Measurements from ENCODE around the gene HSPA1L. TPM values are rescaled to one million over a fixed set of nuclear protein-coding genes. Genes with fewer than 3 reads are reported as not detected.
"Not testable (repeated sequence)": the region's sequence is repeated elsewhere in the genome, so short reads cannot be mapped to it uniquely, and the experiment has no call there.

Gene HSPA1L
- total and polyA plus RNA-seq, 7 experiments from 2014 or later = 2.3 to 5.5 (median 3.7) TPM

DNA sequence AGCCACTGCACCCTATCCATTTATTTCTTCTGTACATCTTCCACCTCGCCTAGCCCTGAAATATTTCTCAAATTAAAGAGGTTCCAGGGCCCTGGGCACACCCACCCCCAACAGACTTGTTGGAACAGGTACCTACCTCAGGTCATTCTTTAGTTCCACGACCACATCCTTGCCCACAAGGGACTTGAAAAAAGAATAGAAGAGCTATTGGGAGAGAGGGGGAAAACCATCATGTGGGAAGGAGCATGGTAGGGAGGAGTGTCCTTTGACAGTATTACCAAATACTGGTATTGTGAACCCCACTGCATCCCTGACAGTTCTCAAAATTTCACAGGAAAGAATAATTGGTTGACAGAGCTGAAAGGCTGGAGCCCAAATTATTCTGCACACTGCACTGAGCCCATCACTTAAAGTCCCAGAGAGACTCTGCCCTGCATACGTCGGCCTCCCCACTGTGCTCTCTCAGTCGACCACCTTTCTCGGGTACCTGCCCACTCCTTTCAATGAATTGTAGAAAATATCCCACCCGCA, 9.1 kb downstream of the HSPA1L start:
- CTCF ChIA-PET = interaction anchor here (1.5 to 2.0 kb wide), 5 partner anchors 8 to 76 kb away, joined by 4 to 11 read pairs (median 6); partner anchors contain the start of genes DDAH2 and VARS1
- ATAC-seq = no peak
- no peak for DNase-seq
- no peaks in the 10 kb centered on the region for H3K27me3 ChIP-seq (ENCODE audit: control insufficient read depth in 2 of 2, insufficient read depth in 2 of 2, low read length in 2 of 2)
- no peaks in the 10 kb centered on the region for H3K9me3 Mint-ChIP-seq
- no peaks in the 10 kb centered on the region for H3K9me3 ChIP-seq (ENCODE audit: control insufficient read depth in 2 of 3, low read length in 3 of 3)
- H3K4me1 ChIP-seq (ENCODE audit: control insufficient read depth in 2 of 2, insufficient read depth in 2 of 2, low read length in 2 of 2) = peaks cover 9 to 14% of the 10 kb centered on the region in 2 donors
- H3K27ac Mint-ChIP-seq = peak overlapping the region; percentile 88 to 97 (median 93)
- intact Hi-C loops (cut with micrococcal nuclease) = loop anchor here (1.0 kb wide), 3 partner anchors 9 to 67 kb away; partner anchors contain the start of gene VARS1 (in 1 of the 2)
- peaks cover 0 to 11% (median 0%) of the 10 kb centered on the region in 3 experiments for H3K36me3 ChIP-seq (ENCODE audit: control insufficient read depth in 2 of 3, insufficient read depth in 3 of 3, low read length in 3 of 3)
- H3K27ac ChIP-seq (ENCODE audit: low read depth, low read length) = peak overlapping the region; percentile 89
- POLR2A ChIA-PET = interaction anchor here (0.6 to 3.4 kb wide), 20 partner anchors 8 to 1471 kb away, joined by 3 to 30 read pairs (median 8); partner anchors contain the start of genes ABHD16A, B3GALT4, BAG6 and C6orf47
- no peaks in the 10 kb centered on the region for H3K27me3 Mint-ChIP-seq
- peak overlapping the region; percentile 92 for H3K4me3 ChIP-seq (ENCODE audit: low read length)
- peaks cover 16 to 47% (median 27%) of the 10 kb centered on the region in 7 donors for H3K4me1 Mint-ChIP-seq
- H3K36me3 Mint-ChIP-seq = peaks cover under 1 to 22% (median 9%) of the 10 kb centered on the region in 5 donors
- H3K4me3 Mint-ChIP-seq = peak overlapping the region; percentile 86 to 95 (median 92)

GRCh38 chr6:31801031-31801927, 13.8 kb downstream of the HSPA1L start:
- peaks cover 13 to 51% (median 39%) of the 10 kb centered on the region in 7 donors for H3K4me1 Mint-ChIP-seq
- intact Hi-C loops (cut with micrococcal nuclease); ATAC-seq: not testable (repeated sequence)

DNA sequence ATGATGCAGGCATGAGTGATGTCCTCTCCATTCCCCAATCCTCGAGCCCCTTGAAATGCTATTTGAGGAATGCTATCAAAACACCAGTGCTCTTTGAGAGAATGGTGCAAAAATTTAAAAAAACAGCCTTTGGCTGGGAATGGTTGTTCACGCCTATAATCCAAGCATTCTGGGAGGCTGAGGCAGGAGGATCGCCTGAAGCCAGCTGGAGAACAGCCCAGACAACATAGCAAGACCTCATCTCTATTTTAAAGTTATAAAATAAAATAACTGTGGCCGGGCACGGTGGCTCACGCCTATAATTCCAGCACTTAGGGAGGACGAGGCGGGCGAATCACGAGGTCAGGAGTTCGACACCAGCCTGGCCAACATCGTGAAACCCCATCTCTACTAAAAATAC, 15.3 kb downstream of the HSPA1L start:
- DNase-seq (no peak), ATAC-seq (no peak)
- H3K36me3 Mint-ChIP-seq = peaks cover 0 to 19% (median 4%) of the 10 kb centered on the region in 5 donors
- H3K27ac ChIP-seq (ENCODE audit: low read depth, low read length) = no peak overlapping the region
- no peak overlapping the region for H3K4me3 ChIP-seq (ENCODE audit: low read length)
- CTCF ChIA-PET = interaction anchor here (0.5 to 0.6 kb wide), 3 partner anchors 46 to 1104 kb away, joined by 3 to 4 read pairs (median 3); no protein-coding TSS in a partner anchor
- H3K27ac Mint-ChIP-seq = peak overlapping the region in 2 of 9 donors; percentile 3 to 80
- no peaks in the 10 kb centered on the region for H3K27me3 ChIP-seq (ENCODE audit: control insufficient read depth in 2 of 2, insufficient read depth in 2 of 2, low read length in 2 of 2)
- no peaks in the 10 kb centered on the region for H3K27me3 Mint-ChIP-seq
- peaks cover 24 to 29% of the 10 kb centered on the region in 2 donors for H3K4me1 ChIP-seq (ENCODE audit: control insufficient read depth in 2 of 2, insufficient read depth in 2 of 2, low read length in 2 of 2)
- no peaks in the 10 kb centered on the region for H3K36me3 ChIP-seq (ENCODE audit: control insufficient read depth in 2 of 3, insufficient read depth in 3 of 3, low read length in 3 of 3)
- H3K4me3 Mint-ChIP-seq = no peak overlapping the region
- H3K4me1 Mint-ChIP-seq = peaks cover 6 to 45% (median 34%) of the 10 kb centered on the region in 7 donors
- H3K9me3 ChIP-seq (ENCODE audit: control insufficient read depth in 2 of 3, low read length in 3 of 3) = no peaks in the 10 kb centered on the region
- H3K9me3 Mint-ChIP-seq = no peaks in the 10 kb centered on the region
- intact Hi-C loops (cut with micrococcal nuclease) = loop anchor here (5.0 kb wide), 3 partner anchors 33 to 132 kb away; partner anchors contain the start of genes CSNK2B (in 1 of the 2), EHMT2 (in 1 of the 2) and LY6G5B (in 1 of the 2)
- POLR2A ChIA-PET = interaction anchor here (0.7 to 1.5 kb wide), 3 partner anchors 24 to 1172 kb away, joined by 3 to 8 read pairs (median 3); no protein-coding TSS in a partner anchor

More at GRCh38 chr6:31801031-31801927, 13.8 kb downstream of the HSPA1L start:
- CTCF ChIA-PET = interaction anchor here (1.0 kb wide), 1 partner anchor 23 kb away, joined by 3 read pairs; no protein-coding TSS in a partner anchor
- not testable (repeated sequence) for H3K27me3 ChIP-seq (ENCODE audit: control insufficient read depth in 2 of 2, insufficient read depth in 2 of 2, low read length in 2 of 2); H3K36me3 ChIP-seq (ENCODE audit: control insufficient read depth in 2 of 3, insufficient read depth in 3 of 3, low read length in 3 of 3); H3K27ac Mint-ChIP-seq; H3K9me3 ChIP-seq (ENCODE audit: control insufficient read depth in 2 of 3, low read length in 3 of 3); H3K27me3 Mint-ChIP-seq; H3K4me3 ChIP-seq (ENCODE audit: low read length); DNase-seq; H3K9me3 Mint-ChIP-seq; H3K27ac ChIP-seq (ENCODE audit: low read depth, low read length); H3K4me3 Mint-ChIP-seq
- peaks cover 0 to 18% (median 4%) of the 10 kb centered on the region in 5 donors for H3K36me3 Mint-ChIP-seq
- peaks cover 28 to 30% of the 10 kb centered on the region in 2 donors for H3K4me1 ChIP-seq (ENCODE audit: control insufficient read depth in 2 of 2, insufficient read depth in 2 of 2, low read length in 2 of 2)
- POLR2A ChIA-PET = interaction anchor here (0.8 kb wide), 1 partner anchor 64 kb away, joined by 4 read pairs; no protein-coding TSS in a partner anchor

- POLR2A ChIA-PET = interaction anchor here (0.6 to 2.5 kb wide), 9 partner anchors 10 to 256 kb away, joined by 3 to 24 read pairs (median 3); partner anchors contain the start of genes HSPA1A, HSPA1B, LSM2 and MSH5
Measured at GRCh38 chr6:31797588-31797987, 17.5 kb downstream of the HSPA1L start.

DNA sequence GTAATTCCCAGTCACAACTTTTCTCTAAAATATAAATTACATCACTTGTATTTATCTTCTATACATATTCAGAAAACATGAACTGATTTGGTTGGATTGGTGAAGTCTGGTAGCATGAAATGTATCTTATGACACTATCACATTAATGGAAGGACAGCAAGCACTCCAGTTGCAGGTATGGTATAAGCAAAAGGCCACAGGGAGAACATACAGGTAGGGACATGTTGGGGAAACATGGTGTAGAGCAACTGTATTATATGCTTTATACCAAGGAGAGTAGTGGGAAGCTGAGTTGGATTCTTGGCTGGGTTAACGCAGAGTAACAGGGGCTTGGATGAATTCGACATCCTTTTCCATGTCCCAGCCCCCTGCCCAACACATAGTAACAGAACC, 18.1 kb downstream of the HSPA1L start:
- Histone ChIP-seq H3K4me3 (ENCODE audit: low read length) (no peak overlapping the region), H3K27ac (ENCODE audit: low read depth, low read length) (peak overlapping the region; percentile 71), H3K9me3 (ENCODE audit: control insufficient read depth in 2 of 3, low read length in 3 of 3) (no peaks in the 10 kb centered on the region), H3K27me3 (ENCODE audit: control insufficient read depth in 2 of 2, insufficient read depth in 2 of 2, low read length in 2 of 2) (no peaks in the 10 kb centered on the region), H3K4me1 (ENCODE audit: control insufficient read depth in 2 of 2, insufficient read depth in 2 of 2, low read length in 2 of 2) (peaks cover 24 to 32% of the 10 kb centered on the region in 2 donors), H3K36me3 (ENCODE audit: control insufficient read depth in 2 of 3, insufficient read depth in 3 of 3, low read length in 3 of 3) (peaks cover 0 to 5% (median 0%) of the 10 kb centered on the region in 3 experiments)
- ATAC-seq (no peak), DNase-seq (no peak)
- peak overlapping the region; percentile 55 to 99 (median 76) for H3K4me3 Mint-ChIP-seq
- ChIA-PET CTCF (interaction anchor here (1.0 to 2.5 kb wide), 7 partner anchors 9 to 68 kb away, joined by 3 to 13 read pairs (median 4); partner anchors contain the start of genes DDAH2 and LSM2), POLR2A (interaction anchor here (1.0 to 2.5 kb wide), 11 partner anchors 9 to 69 kb away, joined by 3 to 30 read pairs (median 8); partner anchors contain the start of genes HSPA1A, HSPA1B, HSPA1L and LSM2)
- peaks cover 0 to 11% (median 0%) of the 10 kb centered on the region in 5 donors for H3K36me3 Mint-ChIP-seq
- H3K27ac Mint-ChIP-seq = peak overlapping the region; percentile 80 to 98 (median 93)
- intact Hi-C loops (cut with micrococcal nuclease) = loop anchor here (1.0 to 5.0 kb wide), 5 partner anchors 9 to 130 kb away; partner anchors contain the start of genes CSNK2B (in 1 of the 2), EHMT2 (in 1 of the 2), HSPA1A (in 1 of the 2) and HSPA1L (in 1 of the 2)
- peaks cover 12 to 49% (median 33%) of the 10 kb centered on the region in 7 donors for H3K4me1 Mint-ChIP-seq
- no peaks in the 10 kb centered on the region for H3K9me3 Mint-ChIP-seq
- H3K27me3 Mint-ChIP-seq = no peaks in the 10 kb centered on the region

More at GRCh38 chr6:31797588-31797987, 17.5 kb downstream of the HSPA1L start:
- DNase-seq (peak in 5 of 9 donors; percentile 38 to 50 (median 45)), ATAC-seq (no peak)
- Histone ChIP-seq H3K27me3 (ENCODE audit: control insufficient read depth in 2 of 2, insufficient read depth in 2 of 2, low read length in 2 of 2) (no peaks in the 10 kb centered on the region), H3K27ac (ENCODE audit: low read depth, low read length) (peak overlapping the region; percentile 71), H3K4me3 (ENCODE audit: low read length) (no peak overlapping the region), H3K9me3 (ENCODE audit: control insufficient read depth in 2 of 3, low read length in 3 of 3) (no peaks in the 10 kb centered on the region), H3K36me3 (ENCODE audit: control insufficient read depth in 2 of 3, insufficient read depth in 3 of 3, low read length in 3 of 3) (no peaks in the 10 kb centered on the region), H3K4me1 (ENCODE audit: control insufficient read depth in 2 of 2, insufficient read depth in 2 of 2, low read length in 2 of 2) (peaks cover 24 to 32% of the 10 kb centered on the region in 2 donors)
- CTCF ChIA-PET = interaction anchor here (1.0 to 2.5 kb wide), 5 partner anchors 9 to 69 kb away, joined by 3 to 13 read pairs (median 4); partner anchors contain the start of genes DDAH2, HSPA1B and LSM2
- H3K9me3 Mint-ChIP-seq = no peaks in the 10 kb centered on the region
- H3K4me1 Mint-ChIP-seq = peaks cover 12 to 47% (median 33%) of the 10 kb centered on the region in 7 donors
- peak overlapping the region; percentile 80 to 98 (median 93) for H3K27ac Mint-ChIP-seq
- no peaks in the 10 kb centered on the region for H3K27me3 Mint-ChIP-seq
- H3K4me3 Mint-ChIP-seq = peak overlapping the region; percentile 55 to 99 (median 80)
- H3K36me3 Mint-ChIP-seq = peaks cover 0 to 16% (median 0%) of the 10 kb centered on the region in 5 donors
- intact Hi-C loops (cut with micrococcal nuclease) = loop anchor here (1.0 to 5.0 kb wide), 5 partner anchors 9 to 130 kb away; partner anchors contain the start of genes CSNK2B (in 1 of the 2), EHMT2 (in 1 of the 2), HSPA1A (in 1 of the 2) and HSPA1L (in 1 of the 2)

All from naive thymus-derived CD4-positive, alpha-beta T cell (primary cell).